Choroid plexus epithelial cell (primary cell): Measurements from ENCODE around the gene SNTG2.
A peak's percentile ranks its signal among the peaks of the same experiment; 100 is the strongest.

Source experiments
- DNase-seq: peaks from one replicate; pipeline ENCODE4 v3.0.0-alpha.2; 2010; ENCODE audit warnings: low read depth
- H3K4me3 ChIP-seq: 2 replicates; pipeline ENCODE4 v1.5.1; 2011; ENCODE audit warnings: low read depth, mild to moderate bottlenecking, control low read depth, low read length, moderate library complexity
- TF ChIP-seq, protein P1 (sequence below): conservative IDR thresholded peaks from 2 replicates; pipeline ENCODE4 v1.5.1; 2011; ENCODE audit warnings: low read depth, mild to moderate bottlenecking, control low read depth, inconsistent platforms, low read length, moderate library complexity

SNTG2 gene

DNA sequence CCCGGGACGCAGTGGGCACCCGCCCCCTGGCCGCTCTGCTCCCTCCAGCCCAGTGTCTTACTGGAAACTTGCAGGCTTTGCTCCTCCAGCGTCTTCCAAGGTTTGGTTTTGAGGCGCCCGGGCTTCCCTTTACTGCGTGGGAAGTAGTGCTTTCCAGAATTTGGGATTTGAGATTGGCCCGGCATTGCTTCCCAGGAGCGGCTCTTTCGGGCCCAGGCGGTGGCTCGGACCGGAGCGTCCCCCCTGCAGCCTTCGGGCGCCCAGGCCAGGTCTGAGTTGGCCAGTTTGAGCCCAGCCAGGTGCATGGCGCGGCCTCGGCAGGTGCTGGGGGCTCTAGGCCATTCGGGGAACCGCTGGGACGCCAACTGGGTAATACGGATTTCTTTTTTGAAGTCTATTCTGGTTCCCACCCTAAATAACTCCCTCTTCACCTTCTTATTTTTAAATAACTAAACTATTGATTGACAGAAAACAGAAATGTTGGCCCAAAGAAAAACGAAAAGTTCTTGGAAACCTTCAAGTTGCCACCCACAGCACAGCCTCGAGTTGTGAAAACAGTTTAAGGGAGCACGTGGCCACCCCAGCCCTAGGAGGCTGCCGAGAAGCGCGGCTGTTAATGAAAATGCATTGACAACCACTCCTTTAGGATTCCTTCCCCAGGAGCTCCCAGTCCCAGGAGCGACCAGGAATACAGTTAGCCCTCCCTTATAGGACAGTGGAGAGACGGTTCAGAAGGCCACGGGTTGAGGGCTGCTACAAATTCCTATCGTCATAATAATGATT lies 766 bp downstream of the SNTG2 start:
- TF ChIP-seq, protein P1, sequence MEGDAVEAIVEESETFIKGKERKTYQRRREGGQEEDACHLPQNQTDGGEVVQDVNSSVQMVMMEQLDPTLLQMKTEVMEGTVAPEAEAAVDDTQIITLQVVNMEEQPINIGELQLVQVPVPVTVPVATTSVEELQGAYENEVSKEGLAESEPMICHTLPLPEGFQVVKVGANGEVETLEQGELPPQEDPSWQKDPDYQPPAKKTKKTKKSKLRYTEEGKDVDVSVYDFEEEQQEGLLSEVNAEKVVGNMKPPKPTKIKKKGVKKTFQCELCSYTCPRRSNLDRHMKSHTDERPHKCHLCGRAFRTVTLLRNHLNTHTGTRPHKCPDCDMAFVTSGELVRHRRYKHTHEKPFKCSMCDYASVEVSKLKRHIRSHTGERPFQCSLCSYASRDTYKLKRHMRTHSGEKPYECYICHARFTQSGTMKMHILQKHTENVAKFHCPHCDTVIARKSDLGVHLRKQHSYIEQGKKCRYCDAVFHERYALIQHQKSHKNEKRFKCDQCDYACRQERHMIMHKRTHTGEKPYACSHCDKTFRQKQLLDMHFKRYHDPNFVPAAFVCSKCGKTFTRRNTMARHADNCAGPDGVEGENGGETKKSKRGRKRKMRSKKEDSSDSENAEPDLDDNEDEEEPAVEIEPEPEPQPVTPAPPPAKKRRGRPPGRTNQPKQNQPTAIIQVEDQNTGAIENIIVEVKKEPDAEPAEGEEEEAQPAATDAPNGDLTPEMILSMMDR: no peak
- DNase-seq: no peak
- peak overlapping the region; percentile 56 for H3K4me3 ChIP-seq

DNA sequence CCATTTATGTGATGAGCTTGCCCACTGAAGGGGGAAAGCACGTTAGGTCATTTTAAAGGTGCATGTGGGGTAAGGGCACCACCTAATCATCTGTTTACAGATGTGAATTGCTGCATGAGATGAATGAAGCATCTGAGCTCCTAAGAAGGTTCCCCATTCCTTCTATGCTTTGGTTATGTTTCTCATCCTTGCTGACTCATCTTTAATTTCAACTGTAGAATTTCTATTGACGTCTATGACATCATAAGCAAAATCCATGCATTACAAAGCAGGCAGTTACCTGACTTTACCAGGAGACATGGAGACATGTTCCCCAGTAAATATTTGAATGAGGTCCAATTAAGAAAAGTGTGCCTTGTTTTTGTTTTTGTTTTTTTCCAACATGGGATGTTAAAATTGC lies 2.8 kb downstream of the SNTG2 start:
- TF ChIP-seq, protein P1: no peak

DNA sequence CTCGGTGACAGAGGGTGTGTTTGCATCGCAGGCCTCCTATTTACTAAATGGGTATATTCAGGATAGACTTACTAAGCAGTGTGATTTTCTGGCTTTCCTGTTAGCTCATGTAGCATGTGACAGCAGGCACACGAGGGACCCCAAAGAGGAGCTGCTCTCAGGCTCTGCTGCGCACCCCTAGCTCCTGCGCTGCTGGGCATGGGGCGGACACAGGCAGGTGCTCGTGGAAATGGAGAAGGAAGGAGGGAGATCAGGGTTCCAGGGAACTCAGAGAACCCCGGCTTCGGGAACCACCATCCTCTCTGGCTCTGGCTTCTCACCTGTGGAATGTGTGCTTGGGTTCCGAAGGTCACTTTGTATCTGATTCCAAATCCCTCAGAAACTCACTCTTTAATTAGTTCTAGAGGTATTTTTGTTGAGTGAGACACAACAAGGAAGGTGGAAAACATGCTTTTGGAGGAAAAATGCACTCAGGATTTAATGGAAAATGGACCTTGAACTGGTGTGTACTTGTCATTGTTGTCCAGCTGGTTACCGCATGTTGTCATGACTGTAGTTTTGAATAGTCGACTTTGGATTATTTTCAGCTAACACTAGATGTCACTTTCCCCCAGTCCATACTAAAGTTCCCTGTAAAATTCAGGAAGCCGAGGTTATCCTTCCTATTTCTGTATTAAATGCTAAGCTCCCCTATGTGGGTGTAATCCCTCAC lies 3.5 kb downstream of the SNTG2 start:
- DNase-seq: peak; percentile 61
- TF ChIP-seq, protein P1: peak; percentile 47
- no peak overlapping the region for H3K4me3 ChIP-seq

More for the DNA sequence above, 2.8 kb downstream of the SNTG2 start:
- DNase-seq: no peak
- H3K4me3 ChIP-seq: no peak overlapping the region

DNA sequence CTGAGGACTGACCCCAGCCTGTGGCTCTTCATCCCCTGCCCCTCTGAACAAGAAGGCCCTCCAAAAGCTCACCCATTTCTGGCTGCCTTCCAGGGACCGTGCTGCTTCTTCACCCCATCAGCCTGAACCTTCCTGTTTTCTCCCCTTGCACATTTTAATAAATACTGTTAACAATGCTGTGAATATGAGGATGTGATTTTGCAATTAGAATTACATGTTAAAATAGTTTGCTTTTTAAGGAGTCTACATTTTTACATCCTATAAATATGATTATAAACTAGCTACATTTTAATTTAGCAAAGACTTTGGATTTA lies 4.0 kb downstream of the SNTG2 start:
- DNase-seq: no peak
- TF ChIP-seq, protein P1: no peak
- H3K4me3 ChIP-seq: no peak overlapping the region

DNA sequence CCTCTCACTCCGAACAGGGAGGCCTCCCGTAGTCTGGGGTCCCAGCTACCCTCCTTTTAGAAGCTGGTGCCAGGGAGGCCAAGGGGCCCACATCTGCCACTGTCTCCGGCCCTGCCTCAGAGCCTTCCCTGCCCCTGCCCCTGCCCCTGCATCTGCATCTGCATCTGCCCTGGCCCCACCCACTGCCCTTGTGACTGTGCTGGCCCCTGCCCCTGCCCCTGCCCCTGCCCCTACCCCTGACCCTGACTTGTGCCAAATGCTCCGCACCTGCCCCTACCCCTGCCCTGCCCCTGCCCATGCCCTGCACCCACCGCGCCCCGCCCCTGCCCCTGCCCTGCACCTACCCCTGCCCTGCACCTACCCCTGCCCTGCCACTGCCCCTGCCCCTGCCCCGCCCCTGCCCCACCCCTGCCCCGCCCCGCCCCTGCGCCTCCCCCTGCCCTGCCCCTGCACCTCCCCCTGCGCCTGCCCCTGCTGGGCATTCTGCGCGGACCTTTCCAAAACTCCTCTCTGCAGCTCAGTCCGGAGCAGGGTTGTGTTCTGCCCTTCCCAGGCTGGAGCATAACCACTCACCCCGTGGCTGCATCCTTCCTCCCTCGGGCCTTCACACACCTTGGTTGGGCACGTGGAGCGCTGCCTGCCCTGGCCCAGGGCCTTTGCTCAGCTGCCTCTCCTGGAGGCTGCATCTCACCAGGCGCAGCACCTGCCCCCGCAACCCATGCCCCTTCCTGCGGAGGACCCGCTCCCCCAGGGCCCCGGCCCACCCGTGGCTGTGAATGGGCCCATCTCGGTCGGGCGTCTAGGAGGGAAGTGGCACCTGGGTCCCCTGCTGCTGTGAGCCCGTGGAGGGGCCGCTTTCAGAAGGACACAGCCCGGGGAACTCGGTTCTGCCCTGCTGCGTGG lies 5.4 kb downstream of the SNTG2 start:
- DNase-seq: no peak
- H3K4me3 ChIP-seq: no peak overlapping the region
- TF ChIP-seq, protein P1: no peak

DNA sequence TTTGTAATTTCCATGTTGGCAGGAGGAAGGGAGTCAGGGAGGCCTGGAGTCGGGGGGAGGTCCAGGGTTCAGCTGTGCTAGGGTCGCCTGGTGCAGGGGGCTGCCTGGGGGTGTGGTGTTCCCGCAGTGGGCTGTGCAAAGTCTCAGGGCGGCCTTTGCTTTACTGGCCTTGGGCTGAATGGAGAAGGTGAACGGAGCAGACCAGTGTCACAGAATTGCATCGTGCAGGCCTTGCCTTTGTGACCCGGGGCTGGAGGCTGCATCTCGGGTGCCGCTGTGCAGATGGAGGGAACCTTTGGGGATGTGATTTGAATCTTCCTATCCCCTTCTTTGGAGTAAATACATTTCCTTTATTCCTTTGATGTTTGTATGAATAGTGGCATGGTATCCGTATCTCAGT lies 8.8 kb downstream of the SNTG2 start:
- no peak for DNase-seq
- TF ChIP-seq, protein P1: no peak
- H3K4me3 ChIP-seq: no peak overlapping the region
